Measurements from ENCODE around the gene CST7. TPM values are rescaled to one million over a fixed set of nuclear protein-coding genes. Genes with fewer than 3 reads are reported as not detected.

The CST7 gene
- polyA plus RNA-seq (2012; rRNA removed): 0.07 and 0.08 TPM in 2 replicates
- 0.05 TPM in 1 of 2 replicates, not detected in the other for polyA plus RNA-seq (2012; cell fraction: cytosol; rRNA removed)
- not detected in 2 replicates for polyA plus RNA-seq (2012; cell fraction: nucleus; rRNA removed)

- 18% methylated on average over 8 of the region's 20 CpGs for WGBS (ENCODE audit: low lambda C conversion rate)
- Histone ChIP-seq H3K79me2 (ENCODE audit: insufficient read depth) (no peaks in the 10 kb centered on the region), H3K4me2 (no peak within 1 kb of the TSS), H4K20me1 (ENCODE audit: insufficient read depth) (no peaks in the 10 kb centered on the region), H3K27ac (ENCODE audit: low read depth in 2 of 2, low read length in 1 of 2) (no peak within 1 kb of the TSS), H3K9me2 (no peaks in the 10 kb centered on the region), H3K4me1 (ENCODE audit: control insufficient read depth in 1 of 2, insufficient read depth in 2 of 2, low read depth in 1 of 2, low read length in 1 of 2) (peaks cover 0 to 6% of the 10 kb centered on the region in 2 experiments; a peak in 1 of 4 replicates), H3K27me3 (ENCODE audit: insufficient read depth) (no peaks in the 10 kb centered on the region), H3K36me3 (replicated peaks in 1 of 2; ENCODE audit: control insufficient read depth in 1 of 2, insufficient read depth in 2 of 2, low read length in 1 of 2) (no peaks in the 10 kb centered on the region), H3F3A (replicated peaks; ENCODE audit: insufficient read depth) (no peaks in the 10 kb centered on the region), H3K9me3 (no peaks in the 10 kb centered on the region), H3K4me3 (ENCODE audit: low read depth in 2 of 2, low read length in 1 of 2) (no peak within 1 kb of the TSS), H3K9ac (no peak within 1 kb of the TSS), H2AFZ (ENCODE audit: low read depth) (no peak within 1 kb of the TSS)
- no peak for DNase-seq
- CTCF ChIA-PET: interaction anchor here (1.0 kb wide), 1 partner anchor 45 kb away, joined by 3 read pairs; no protein-coding TSS in a partner anchor
- POLR2A ChIA-PET: no interaction called here
- TF ChIP-seq IRF3 (IDR thresholded peaks at IDR 0.05; ENCODE audit: low read depth, low read length) (no peak), SIN3A (IDR thresholded peaks at IDR 0.05; ENCODE audit: borderline replicate concordance, low read depth, low read length) (no peak), USF1 (IDR thresholded peaks at IDR 0.05; ENCODE audit: borderline replicate concordance, low read depth) (no peak), MXI1 (IDR thresholded peaks at IDR 0.05; ENCODE audit: low read depth, low read length) (no peak), ELF1 (IDR thresholded peaks at IDR 0.05) (no peak), MAX (IDR thresholded peaks at IDR 0.05; ENCODE audit: low read depth) (no peak), JUND (IDR thresholded peaks at IDR 0.05) (no peak), POLR2AphosphoS5 (IDR thresholded peaks at IDR 0.05; ENCODE audit: low read depth, low read length) (no peak), NFIC (IDR thresholded peaks at IDR 0.05; ENCODE audit: borderline replicate concordance) (no peak), FOXJ3 (CRISPR knock-in tag; IDR thresholded peaks at IDR 0.05) (no peak)
These were observed at the start of gene CST7 for GRCh38 chr20:24948939-24949679. TSS of gene CST7 (plus strand) at chr20:24949269. CDS start at chr20:24949506, 237 bp downstream.

- Histone ChIP-seq H4K20me1 (ENCODE audit: insufficient read depth) (no peaks in the 10 kb centered on the region), H3K27ac (ENCODE audit: low read depth in 2 of 2, low read length in 1 of 2) (no peak overlapping the region), H3K9me2 (no peaks in the 10 kb centered on the region), H3K79me2 (ENCODE audit: insufficient read depth) (no peaks in the 10 kb centered on the region), H3K9me3 (no peaks in the 10 kb centered on the region), H2AFZ (ENCODE audit: low read depth) (no peak overlapping the region), H3K4me2 (no peak overlapping the region), H3K4me3 (ENCODE audit: low read depth in 2 of 2, low read length in 1 of 2) (no peak overlapping the region), H3K36me3 (replicated peaks in 1 of 2; ENCODE audit: control insufficient read depth in 1 of 2, insufficient read depth in 2 of 2, low read length in 1 of 2) (no peaks in the 10 kb centered on the region), H3K4me1 (ENCODE audit: control insufficient read depth in 1 of 2, insufficient read depth in 2 of 2, low read depth in 1 of 2, low read length in 1 of 2) (no peaks in the 10 kb centered on the region), H3K9ac (no peak overlapping the region), H3F3A (replicated peaks; ENCODE audit: insufficient read depth) (no peaks in the 10 kb centered on the region), H3K27me3 (ENCODE audit: insufficient read depth) (no peaks in the 10 kb centered on the region)
- no peak for DNase-seq
- WGBS (ENCODE audit: low lambda C conversion rate): 43% methylated on average over 1 of the region's 1 CpG
- TF ChIP-seq NFIC (IDR thresholded peaks at IDR 0.05; ENCODE audit: borderline replicate concordance) (no peak), TEAD4 (IDR thresholded peaks at IDR 0.05; ENCODE audit: borderline replicate concordance, insufficient read depth) (no peak), REST (IDR thresholded peaks at IDR 0.05; ENCODE audit: low read depth, low read length) (no peak), JUND (IDR thresholded peaks at IDR 0.05) (no peak)
- POLR2A ChIA-PET: no interaction called here
- CTCF ChIA-PET: no interaction called here
These were observed 42.3 kb upstream of the CST7 start for GRCh38 chr20:24906806-24907205.

Data from SK-N-SH (cell line).